NB4 (cell line): ENCODE results near the gene CLCNKB.
"Not testable (repeated sequence)": the region's sequence is repeated elsewhere in the genome, so short reads cannot be mapped to it uniquely, and the experiment has no call there.

Experiments used
- DNase-seq: peaks from one replicate; pipeline ENCODE4 v3.0.0; 2010; ENCODE audit warnings: low read depth
- H3K4me3 ChIP-seq: one replicate; pipeline ENCODE4 v1.5.1; 2011; ENCODE audit warnings: mild to moderate bottlenecking, low read depth, low read length, moderate library complexity
- CTCF ChIP-seq: IDR thresholded peaks from one replicate; pipeline ENCODE4 v1.5.1; 2012; ENCODE audit warnings: low read depth, low read length
- MAX ChIP-seq: IDR thresholded peaks from 2 replicates; pipeline ENCODE4 v1.6.1; 2011; ENCODE audit warnings: low read depth, low read length
- MYC ChIP-seq: IDR thresholded peaks from 2 replicates; pipeline ENCODE4 v1.6.1; 2011; ENCODE audit warnings: low read depth, low read length
- POLR2A ChIP-seq: IDR thresholded peaks from 2 replicates; pipeline ENCODE4 v1.6.1; 2011; ENCODE audit warnings: mild to moderate bottlenecking; ENCODE audit not compliant: insufficient read length; ENCODE audit errors: extremely low read depth

CLCNKB gene

GRCh38 chr1:16051039-16051438, 7.5 kb downstream of the CLCNKB start:
- no peak overlapping the region for H3K4me3 ChIP-seq
- no peak for DNase-seq
- TF ChIP-seq POLR2A = no peak
- TF ChIP-seq CTCF = no peak
- no peak for TF ChIP-seq MAX
- TF ChIP-seq MYC = no peak

- not testable (repeated sequence) for H3K4me3 ChIP-seq, DNase-seq
These were observed 8.4 kb downstream of the CLCNKB start for GRCh38 chr1:16051949-16052348.

GRCh38 chr1:16053781-16054502, 10.4 kb downstream of the CLCNKB start:
- TF ChIP-seq CTCF (no peak), POLR2A (no peak), MAX (no peak), MYC (no peak)
- no peak overlapping the region for H3K4me3 ChIP-seq
- DNase-seq = no peak

GRCh38 chr1:16054598-16055540, 11.3 kb downstream of the CLCNKB start:
- no peak overlapping the region for H3K4me3 ChIP-seq
- no peak for DNase-seq
- TF ChIP-seq MYC (no peak), CTCF (no peak), MAX (no peak), POLR2A (no peak)

GRCh38 chr1:16055613-16056520, 12.3 kb downstream of the CLCNKB start:
- TF ChIP-seq MYC = no peak
- TF ChIP-seq MAX = no peak; the same call in 1 of the 2 replicates
- TF ChIP-seq POLR2A = no peak
- peak; percentile 88 for TF ChIP-seq CTCF
- peak; percentile 83 for DNase-seq
- no peak overlapping the region for H3K4me3 ChIP-seq

- not testable (repeated sequence) for DNase-seq, H3K4me3 ChIP-seq
These were observed 12.9 kb downstream of the CLCNKB start for GRCh38 chr1:16056521-16056912.

- H3K4me3 ChIP-seq, DNase-seq: not testable (repeated sequence)
These were observed 13.8 kb downstream of the CLCNKB start for GRCh38 chr1:16057314-16057915.

GRCh38 chr1:16058394-16059120, 15.0 kb downstream of the CLCNKB start:
- not testable (repeated sequence) for H3K4me3 ChIP-seq, DNase-seq
